ENCODE results near the gene SUFU. TPM values are rescaled to one million over a fixed set of nuclear protein-coding genes. Genes with fewer than 3 reads are reported as not detected.
A peak's percentile ranks its signal among the peaks of the same experiment; 100 is the strongest.

SUFU gene
- total RNA-seq, 1 donor from 2014 or later: 11.5 TPM

DNA sequence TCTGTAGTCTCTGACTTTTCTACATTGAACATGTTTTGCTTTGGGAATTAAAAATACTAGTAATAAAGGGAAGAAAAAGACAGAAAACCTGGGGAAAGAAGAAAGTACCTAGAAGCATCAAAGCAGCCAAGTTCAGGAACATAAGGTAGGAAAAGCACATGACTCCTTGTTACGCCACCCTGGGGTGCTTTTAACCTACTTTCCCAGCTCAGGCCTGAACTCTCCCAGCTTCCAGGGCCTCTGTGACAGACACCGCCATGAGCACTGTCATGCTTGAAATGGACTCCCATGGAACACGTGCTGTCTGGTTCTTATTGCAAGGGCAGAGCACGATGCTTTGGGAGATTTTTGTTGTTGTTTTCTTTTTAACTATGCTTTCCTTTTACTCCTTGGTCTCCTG lies 12.6 kb upstream of the SUFU start:
- H3K9me3 ChIP-seq (ENCODE audit: low read depth): no peaks in the 10 kb centered on the region
- peaks cover 51% of the 10 kb centered on the region for H4K20me1 ChIP-seq (ENCODE audit: low read depth)
- H3K4me2 ChIP-seq: no peak overlapping the region
- H3K36me3 Mint-ChIP-seq: peaks cover 15% of the 10 kb centered on the region
- H3K9ac ChIP-seq: no peak overlapping the region
- H3K9me3 Mint-ChIP-seq: no peaks in the 10 kb centered on the region
- no peaks in the 10 kb centered on the region for H3K36me3 ChIP-seq
- no peaks in the 10 kb centered on the region for H3K4me1 ChIP-seq
- H3K4me3 ChIP-seq: no peak overlapping the region
- TF ChIP-seq EZH2phosphoT487 (IDR thresholded peaks at IDR 0.05) (no peak), EZH2 (IDR thresholded peaks at IDR 0.05) (no peak)
- TF ChIP-seq, protein P1, sequence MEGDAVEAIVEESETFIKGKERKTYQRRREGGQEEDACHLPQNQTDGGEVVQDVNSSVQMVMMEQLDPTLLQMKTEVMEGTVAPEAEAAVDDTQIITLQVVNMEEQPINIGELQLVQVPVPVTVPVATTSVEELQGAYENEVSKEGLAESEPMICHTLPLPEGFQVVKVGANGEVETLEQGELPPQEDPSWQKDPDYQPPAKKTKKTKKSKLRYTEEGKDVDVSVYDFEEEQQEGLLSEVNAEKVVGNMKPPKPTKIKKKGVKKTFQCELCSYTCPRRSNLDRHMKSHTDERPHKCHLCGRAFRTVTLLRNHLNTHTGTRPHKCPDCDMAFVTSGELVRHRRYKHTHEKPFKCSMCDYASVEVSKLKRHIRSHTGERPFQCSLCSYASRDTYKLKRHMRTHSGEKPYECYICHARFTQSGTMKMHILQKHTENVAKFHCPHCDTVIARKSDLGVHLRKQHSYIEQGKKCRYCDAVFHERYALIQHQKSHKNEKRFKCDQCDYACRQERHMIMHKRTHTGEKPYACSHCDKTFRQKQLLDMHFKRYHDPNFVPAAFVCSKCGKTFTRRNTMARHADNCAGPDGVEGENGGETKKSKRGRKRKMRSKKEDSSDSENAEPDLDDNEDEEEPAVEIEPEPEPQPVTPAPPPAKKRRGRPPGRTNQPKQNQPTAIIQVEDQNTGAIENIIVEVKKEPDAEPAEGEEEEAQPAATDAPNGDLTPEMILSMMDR (IDR thresholded peaks at IDR 0.05): no peak
- DNase-seq (ENCODE audit: low spot score): no peak
- no peaks in the 10 kb centered on the region for H3F3A ChIP-seq (ENCODE audit: low read depth)
- H3K4me1 Mint-ChIP-seq: no peaks in the 10 kb centered on the region
- no peak overlapping the region for H3K27ac Mint-ChIP-seq
- no peak overlapping the region for H3K27ac ChIP-seq
- H2AFZ ChIP-seq (replicated peaks): no peak overlapping the region
- peaks cover 5% of the 10 kb centered on the region for H3K27me3 Mint-ChIP-seq (ENCODE audit: insufficient read depth, low read depth)
- no peaks in the 10 kb centered on the region for H3K27me3 ChIP-seq
- peaks cover 48% of the 10 kb centered on the region for H3K79me2 ChIP-seq (ENCODE audit: low read depth)
- H3K4me3 Mint-ChIP-seq: no peak overlapping the region

DNA sequence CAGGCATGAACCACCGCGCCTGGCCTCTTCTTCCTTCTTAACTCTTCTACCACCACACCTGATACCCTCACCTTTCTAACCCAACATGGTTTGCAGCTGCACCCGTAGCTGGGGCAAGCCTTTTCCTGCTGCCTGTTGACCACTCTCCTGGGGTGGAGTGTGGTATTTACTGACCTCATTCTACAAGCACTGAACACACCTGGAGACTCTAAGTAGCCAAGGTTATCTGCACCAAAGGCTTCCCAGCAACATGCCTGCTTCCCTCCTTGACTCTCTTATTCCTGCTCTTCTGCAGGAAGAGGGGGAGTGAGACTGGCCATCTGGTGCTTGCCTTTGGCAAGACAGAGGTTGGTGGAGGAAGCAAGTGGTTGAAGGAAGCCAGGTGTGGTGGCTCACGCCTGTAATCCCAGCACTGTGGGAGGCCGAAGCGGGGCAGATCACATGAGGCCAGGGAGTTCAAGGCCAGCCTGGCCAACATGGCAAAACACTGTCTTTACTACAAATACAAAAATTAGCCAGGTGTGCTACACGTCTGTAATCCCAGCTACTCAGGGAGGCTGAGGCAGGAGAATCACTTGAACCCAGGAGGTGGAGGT lies 11.3 kb upstream of the SUFU start:
- H3K9me3 ChIP-seq (ENCODE audit: low read depth): no peaks in the 10 kb centered on the region
- Mint-ChIP-seq H3K4me3 (no peak overlapping the region), H3K36me3 (peaks cover 15% of the 10 kb centered on the region), H3K9me3 (no peaks in the 10 kb centered on the region), H3K27ac (peak overlapping the region; percentile 94), H3K4me1 (no peaks in the 10 kb centered on the region), H3K27me3 (ENCODE audit: insufficient read depth, low read depth) (peaks cover 5% of the 10 kb centered on the region)
- H3K36me3 ChIP-seq: no peaks in the 10 kb centered on the region
- H3K27ac ChIP-seq: no peak overlapping the region
- no peak for DNase-seq (ENCODE audit: low spot score)
- no peaks in the 10 kb centered on the region for H3K27me3 ChIP-seq
- no peak overlapping the region for H2AFZ ChIP-seq (replicated peaks)
- no peaks in the 10 kb centered on the region for H3F3A ChIP-seq (ENCODE audit: low read depth)
- TF ChIP-seq EZH2phosphoT487 (IDR thresholded peaks at IDR 0.05) (no peak), EZH2 (IDR thresholded peaks at IDR 0.05) (no peak)
- TF ChIP-seq, protein P1 (IDR thresholded peaks at IDR 0.05): no peak
- H3K4me1 ChIP-seq: no peaks in the 10 kb centered on the region
- peaks cover 57% of the 10 kb centered on the region for H4K20me1 ChIP-seq (ENCODE audit: low read depth)
- no peak overlapping the region for H3K4me3 ChIP-seq
- H3K9ac ChIP-seq: no peak overlapping the region
- peaks cover 61% of the 10 kb centered on the region for H3K79me2 ChIP-seq (ENCODE audit: low read depth)
- H3K4me2 ChIP-seq: no peak overlapping the region

DNA sequence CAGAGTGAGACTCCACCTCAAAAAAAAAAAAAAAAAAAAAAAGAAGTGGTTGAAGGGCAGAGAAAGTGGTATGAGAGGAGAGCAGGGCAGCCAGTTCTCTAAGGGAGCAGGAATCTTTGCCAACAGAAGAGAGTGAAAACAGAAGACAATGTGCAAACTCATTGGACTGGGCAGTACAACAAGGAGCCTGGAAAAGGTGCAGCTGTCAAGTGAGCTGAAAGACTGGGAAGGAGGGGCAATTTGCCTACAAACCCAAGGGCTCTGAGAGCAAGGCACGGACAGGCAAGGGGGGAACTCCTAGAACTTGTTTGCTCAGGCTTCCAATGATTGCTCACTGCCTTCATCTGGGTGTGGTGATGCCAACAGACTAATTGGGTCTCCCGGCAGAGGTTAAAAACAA lies 10.8 kb upstream of the SUFU start:
- Histone ChIP-seq H3K27ac (no peak overlapping the region), H3K79me2 (ENCODE audit: low read depth) (peaks cover 66% of the 10 kb centered on the region), H3K4me2 (no peak overlapping the region), H3K9ac (no peak overlapping the region), H2AFZ (replicated peaks) (no peak overlapping the region), H3F3A (ENCODE audit: low read depth) (no peaks in the 10 kb centered on the region), H3K36me3 (no peaks in the 10 kb centered on the region), H3K9me3 (ENCODE audit: low read depth) (no peaks in the 10 kb centered on the region), H3K4me1 (no peaks in the 10 kb centered on the region), H3K27me3 (no peaks in the 10 kb centered on the region), H3K4me3 (no peak overlapping the region), H4K20me1 (ENCODE audit: low read depth) (peaks cover 62% of the 10 kb centered on the region)
- no peak overlapping the region for H3K4me3 Mint-ChIP-seq
- no peaks in the 10 kb centered on the region for H3K9me3 Mint-ChIP-seq
- no peak for DNase-seq (ENCODE audit: low spot score)
- TF ChIP-seq EZH2 (IDR thresholded peaks at IDR 0.05) (no peak), EZH2phosphoT487 (IDR thresholded peaks at IDR 0.05) (no peak)
- TF ChIP-seq, protein P1 (IDR thresholded peaks at IDR 0.05): no peak
- H3K27ac Mint-ChIP-seq: peak overlapping the region; percentile 40
- no peaks in the 10 kb centered on the region for H3K4me1 Mint-ChIP-seq
- H3K27me3 Mint-ChIP-seq (ENCODE audit: insufficient read depth, low read depth): peaks cover 5% of the 10 kb centered on the region
- H3K36me3 Mint-ChIP-seq: peaks cover 13% of the 10 kb centered on the region
